ENCODE data around the gene GBP2. TPM values are rescaled to one million over a fixed set of nuclear protein-coding genes. Genes with fewer than 3 reads are reported as not detected.
"Not testable (repeated sequence)": the region's sequence is repeated elsewhere in the genome, so short reads cannot be mapped to it uniquely, and the experiment has no call there.

GBP2 gene
- total RNA-seq, 4 donors from 2014 or later = 63.0 to 83.6 (median 81.8) TPM

GRCh38 chr1:89087241-89087640 lies 38.7 kb downstream of the GBP2 start:
- no peak for DNase-seq (ENCODE audit: low spot score in 2 of 2)
- intact Hi-C loops (cut with DNase I; ENCODE audit: low total_unique reads) = loop anchor here (5.0 kb wide), 1 partner anchor 1030 kb away; no protein-coding TSS in a partner anchor
- TF ChIP-seq CTCF (IDR thresholded peaks at IDR 0.05) (no peak), POLR2A (IDR thresholded peaks at IDR 0.05) (no peak)
- no peak overlapping the region for H3K4me3 ChIP-seq (ENCODE audit: low read depth, poor library complexity, severe bottlenecking)
- 53 to 60% methylated on average over 8 of the region's 8 CpGs for WGBS, 2 donors

- intact Hi-C loops (cut with DNase I; ENCODE audit: low total_unique reads) = loop anchor here (5.0 kb wide), 1 partner anchor 1028 kb away; no protein-coding TSS in a partner anchor
- DNase-seq (ENCODE audit: low spot score in 2 of 2) = no peak
- no peak overlapping the region for H3K4me3 ChIP-seq (ENCODE audit: low read depth, poor library complexity, severe bottlenecking)
- TF ChIP-seq CTCF (IDR thresholded peaks at IDR 0.05) = no peak
- TF ChIP-seq POLR2A (IDR thresholded peaks at IDR 0.05) = no peak
Measured at GRCh38 chr1:89085781-89086180, 40.1 kb downstream of the GBP2 start.

DNA sequence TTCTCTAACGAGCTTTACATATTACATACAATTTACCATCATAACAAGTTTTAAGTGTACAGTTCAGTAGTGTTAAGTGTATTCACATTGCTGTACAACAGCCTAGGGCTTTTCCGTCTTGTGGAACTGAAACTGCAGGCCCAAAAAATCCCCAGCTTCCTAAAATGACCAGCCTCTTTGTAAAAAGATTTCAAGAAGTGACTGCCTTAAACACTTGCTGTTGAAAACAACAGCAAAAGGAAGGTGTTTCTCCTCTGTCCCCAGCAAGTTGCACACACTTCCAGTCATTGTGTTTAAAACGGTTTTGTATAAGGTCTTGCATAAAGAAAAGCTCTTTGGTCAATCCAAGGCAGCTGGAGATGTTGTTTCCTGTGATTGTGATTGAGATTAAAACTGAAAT lies 44.9 kb downstream of the GBP2 start:
- TF ChIP-seq POLR2A (IDR thresholded peaks at IDR 0.05) (no peak), CTCF (IDR thresholded peaks at IDR 0.05) (no peak)
- DNase-seq (ENCODE audit: low spot score in 2 of 2) = no peak
- intact Hi-C loops (cut with DNase I; ENCODE audit: low total_unique reads) = no loop called here
- no peak overlapping the region for H3K4me3 ChIP-seq (ENCODE audit: low read depth, poor library complexity, severe bottlenecking)
- 69 to 70% methylated on average over 3 of the region's 3 CpGs for WGBS, 2 donors

DNA sequence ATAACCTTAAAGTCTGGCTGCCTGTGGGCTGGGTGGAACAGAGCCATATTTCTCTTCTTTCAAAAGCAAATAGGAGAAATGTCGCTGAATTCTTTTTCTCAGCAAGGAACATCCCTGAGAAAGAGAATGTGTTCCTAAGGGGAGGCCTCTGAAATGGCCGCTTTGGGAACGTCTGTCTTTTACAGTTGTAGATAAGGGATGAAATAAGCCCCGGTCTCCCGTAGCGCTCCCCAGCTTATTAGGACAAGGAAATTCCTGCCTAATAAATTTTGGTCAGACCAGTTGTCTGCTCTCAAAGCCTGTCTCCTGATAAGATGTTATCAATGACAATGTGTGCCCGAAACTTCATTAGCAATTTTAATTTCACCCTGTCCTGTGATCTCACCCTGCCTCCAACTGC lies 45.8 kb downstream of the GBP2 start:
- H3K4me3 ChIP-seq (ENCODE audit: low read depth, poor library complexity, severe bottlenecking); DNase-seq (ENCODE audit: low spot score in 2 of 2); intact Hi-C loops (cut with DNase I; ENCODE audit: low total_unique reads): not testable (repeated sequence)
- 85 to 86% methylated on average over 7 of the region's 7 CpGs for WGBS, 2 donors

- intact Hi-C loops (cut with DNase I; ENCODE audit: low total_unique reads); H3K4me3 ChIP-seq (ENCODE audit: low read depth, poor library complexity, severe bottlenecking); DNase-seq (ENCODE audit: low spot score in 2 of 2): not testable (repeated sequence)
- 80 to 81% methylated on average over 8 of the region's 8 CpGs for WGBS, 2 donors
Measured at GRCh38 chr1:89072466-89073065, 53.3 kb downstream of the GBP2 start.

GRCh38 chr1:89070509-89070908 lies 55.4 kb downstream of the GBP2 start:
- no peak for DNase-seq (ENCODE audit: low spot score in 2 of 2)
- intact Hi-C loops (cut with DNase I; ENCODE audit: low total_unique reads) = no loop called here
- no peak overlapping the region for H3K4me3 ChIP-seq (ENCODE audit: low read depth, poor library complexity, severe bottlenecking)
- TF ChIP-seq POLR2A (IDR thresholded peaks at IDR 0.05) (no peak), CTCF (IDR thresholded peaks at IDR 0.05) (no peak)
- 83% methylated on average over 1 of the region's 1 CpG for WGBS, 2 donors

DNA sequence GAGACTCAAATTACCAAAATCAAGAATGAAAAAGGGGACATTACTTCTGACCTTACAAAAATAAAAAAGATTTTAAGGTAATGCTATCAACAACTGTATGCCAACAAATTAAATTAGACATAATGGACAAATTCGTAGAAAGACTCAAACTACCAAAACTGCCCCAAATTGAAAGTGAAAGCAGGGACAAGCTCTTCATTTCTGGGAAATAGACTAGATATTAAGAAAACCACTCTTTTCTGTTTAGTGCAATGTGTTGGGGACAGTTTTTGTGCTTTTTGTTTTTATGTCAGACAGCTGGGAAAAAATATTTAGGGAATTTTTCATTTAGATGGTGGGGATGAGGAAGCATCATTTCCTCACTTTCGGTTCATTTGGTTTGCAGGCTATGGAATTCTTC lies 56.0 kb downstream of the GBP2 start:
- intact Hi-C loops (cut with DNase I; ENCODE audit: low total_unique reads) = no loop called here
- no peak for DNase-seq (ENCODE audit: low spot score in 2 of 2)
- TF ChIP-seq POLR2A (IDR thresholded peaks at IDR 0.05) = no peak
- TF ChIP-seq CTCF (IDR thresholded peaks at IDR 0.05) = no peak
- no peak overlapping the region for H3K4me3 ChIP-seq (ENCODE audit: low read depth, poor library complexity, severe bottlenecking)
- 43 to 61% methylated on average over 2 of the region's 2 CpGs for WGBS, 2 donors
